MM.1S (cell line): ENCODE data around the gene RMND1.

Experiments
- CTCF ChIP-seq: fragments of 300-600 bp; sonication (generic); IDR thresholded peaks from 2 replicates; pipeline ENCODE4 v1.5.1; 2016; ENCODE audit warnings: antibody characterized with exemption, low read length, mixed read lengths
- EZH2phosphoT487 ChIP-seq: fragments of 300-600 bp; sonication (generic); IDR thresholded peaks from 2 replicates; pipeline ENCODE4 v1.6.1; 2018; ENCODE audit warnings: antibody characterized with exemption, low read length

- TF ChIP-seq CTCF (no peak), EZH2phosphoT487 (no peak)
Observed at GRCh38 chr6:151478670-151479069, 26.7 kb upstream of the RMND1 start.
